B cell (primary cell): ENCODE results near the gene SLC19A1. TPM values are rescaled to one million over a fixed set of nuclear protein-coding genes. Genes with fewer than 3 reads are reported as not detected.

ENCODE experiments used
- ATAC-seq: fragments of 200-7000 bp; cut with Tn5 transposase; one replicate; pipeline ENCODE4 v1.10.0; 2021; ENCODE audit warnings: low read depth, mild to moderate bottlenecking, moderate number of reproducible peaks, moderate library complexity
- CTCF ChIA-PET: fragments of 350-600 bp; sonication (Branson Sonifier 250); formaldehyde crosslinking; loops from one replicate; lab custom pipeline; 2021; ENCODE audit warnings: antibody characterized with exemption, inconsistent platforms; lab: Charles Lee
- POLR2A ChIA-PET: fragments of 350-600 bp; sonication (Branson Sonifier 250); formaldehyde crosslinking; loops from one replicate; lab custom pipeline; 2021; ENCODE audit warnings: antibody characterized with exemption; lab: Charles Lee
- DNase-seq: peaks from one replicate; pipeline ENCODE4 v3.0.0; 2013
- H2AFZ ChIP-seq: 2 replicates; pipeline ENCODE4 v1.6.1; 2012; ENCODE audit warnings: mild to moderate bottlenecking, low read depth, low read length; ENCODE audit not compliant: insufficient read depth, poor library complexity, severe bottlenecking
- H3K27ac ChIP-seq, 2 donors: 1 replicate in 1 of 2; 2 replicates in 1 of 2; pipeline ENCODE4 v1.5.1; 2012 to 2013; ENCODE audit warnings: low read length in 2 of 2, mild to moderate bottlenecking in 2 of 2, moderate library complexity in 1 of 2
- H3K27me3 ChIP-seq, 4 experiments: fragments of 200-600 bp in 1 of 4; sonication (generic) in 1 of 4; replicated peaks in 1 of 4; 1 replicate in 2 of 4; 2 replicates in 2 of 4; pipeline versions ENCODE4 v1.6.1 to v1.7.0; 2013 to 2016; ENCODE audit warnings: low read length in 3 of 4, mild to moderate bottlenecking in 2 of 4, mixed read lengths in 1 of 4, moderate library complexity in 1 of 4; ENCODE audit not compliant: insufficient read depth in 4 of 4, control insufficient read depth in 3 of 4; ENCODE audit errors: control extremely low read depth in 1 of 4
- H3K36me3 ChIP-seq, 2 experiments: replicated peaks in 1 of 2; 1 replicate in 1 of 2; 2 replicates in 1 of 2; pipeline versions ENCODE4 v1.6.1 to v1.7.1; 2013; ENCODE audit warnings: low read length in 1 of 2; ENCODE audit not compliant: insufficient read depth in 2 of 2, control insufficient read depth in 1 of 2; ENCODE audit errors: control extremely low read depth in 1 of 2, extremely low read depth in 1 of 2
- H3K4me1 ChIP-seq, 2 donors: fragments of 200-600 bp in 1 of 2; sonication (generic) in 1 of 2; 1 replicate in 1 of 2; 2 replicates in 1 of 2; pipeline versions ENCODE4 v1.5.1 to v1.6.1; 2013 to 2017; ENCODE audit warnings: low read length in 2 of 2; ENCODE audit not compliant: control insufficient read depth in 2 of 2, insufficient read depth in 2 of 2
- H3K4me2 ChIP-seq: replicated peaks from 2 replicates; pipeline ENCODE3; 2012; ENCODE audit warnings: mild to moderate bottlenecking, low read depth, low read length; ENCODE audit not compliant: poor library complexity, severe bottlenecking
- H3K4me3 ChIP-seq, 5 experiments: fragments of 200-600 bp in 1 of 5; sonication (generic) in 1 of 5; 1 replicate in 3 of 5; 2 replicates in 2 of 5; pipeline versions ENCODE4 v1.5.1 to v1.7.0; 2011 to 2016; ENCODE audit warnings: low read length in 4 of 5, mild to moderate bottlenecking in 4 of 5, low read depth in 2 of 5, control low read depth in 1 of 5, moderate library complexity in 1 of 5; ENCODE audit not compliant: insufficient read depth in 1 of 5; ENCODE audit errors: control extremely low read depth in 1 of 5, extremely low read depth in 1 of 5
- H3K79me2 ChIP-seq: fragments of 200-600 bp; sonication (generic); one replicate; pipeline ENCODE4 v1.6.0; 2016; ENCODE audit warnings: low read length; ENCODE audit not compliant: control insufficient read depth, insufficient read depth
- H3K9ac ChIP-seq: fragments of 200-600 bp; sonication (generic); 2 replicates; pipeline ENCODE4 v1.6.1; 2017; ENCODE audit warnings: mild to moderate bottlenecking, low read length, moderate library complexity
- H3K9me3 ChIP-seq, 3 donors: one replicate each; pipeline versions ENCODE4 v1.6.1 to v1.7.1; 2013; ENCODE audit warnings: low read length in 2 of 3; ENCODE audit not compliant: control insufficient read depth in 2 of 3, insufficient read depth in 1 of 3; ENCODE audit errors: control extremely low read depth in 1 of 3
- H4K20me1 ChIP-seq: 2 replicates; pipeline ENCODE4 v1.6.0; 2012; ENCODE audit warnings: mild to moderate bottlenecking, low read length; ENCODE audit not compliant: insufficient read depth, control insufficient read depth, poor library complexity, severe bottlenecking
- H3K27ac Mint-ChIP-seq: one replicate; pipeline ENCODE4 v1.8.0; 2021; ENCODE audit warnings: mixed read lengths
- H3K27me3 Mint-ChIP-seq: one replicate; pipeline ENCODE4 v1.8.0; 2021; ENCODE audit warnings: mixed read lengths
- H3K4me1 Mint-ChIP-seq: one replicate; pipeline ENCODE4 v1.8.0; 2021; ENCODE audit warnings: mixed read lengths
- H3K4me3 Mint-ChIP-seq: one replicate; pipeline ENCODE4 v1.8.0; 2021; ENCODE audit warnings: mixed read lengths
- H3K9me3 Mint-ChIP-seq: one replicate; pipeline ENCODE4 v1.8.0; 2022; ENCODE audit warnings: mixed read lengths; ENCODE audit not compliant: insufficient read depth
- EZH2 ChIP-seq: IDR thresholded peaks from 2 replicates; pipeline ENCODE4 v1.6.1; 2012; ENCODE audit warnings: borderline replicate concordance, low read depth, mild to moderate bottlenecking, moderate library complexity, low read length; ENCODE audit not compliant: insufficient read depth, poor library complexity, severe bottlenecking
- WGBS: methylation state at CpG from one replicate; pipeline ENCODE4 v1.1.5; 2013; ENCODE audit warnings: missing lambda C conversion rate; ENCODE audit not compliant: insufficient coverage; 5-methylcytosine and 5-hydroxymethylcytosine counted together
- intact Hi-C: fragments of 100-400 bp; cut with micrococcal nuclease; formaldehyde crosslinking; loops from one replicate; pipeline ENCODE4 v1.10.0; 2022
- polyA plus RNA-seq: library from polyadenylated mRNA; depleted of rRNA; stranded (reverse); fragments of >200 nt; gene quantifications from 2 replicates; pipeline ENCODE4 v1.2.3, GENCODE V29; 2012
- total RNA-seq, 2 donors: library from RNA; stranded (reverse); fragments of 120-200 nt in 1 of 2; gene quantifications; 1 replicate in 1 of 2; 2 replicates in 1 of 2; pipeline versions ENCODE4 v1.2.3 to v1.2.4, GENCODE V29; 2013 to 2022
- TF ChIP-seq, protein P1 (sequence below): fragments of 200-600 bp; IDR thresholded peaks from one replicate; pipeline ENCODE4 v1.8.0; 2022; ENCODE audit warnings: antibody characterized with exemption, mild to moderate bottlenecking

Gene SLC19A1
- total and polyA plus RNA-seq, 2 donors (not counting 1 experiment from before 2014, with no cell fraction given), result 8.7 to 10.1 TPM

DNA sequence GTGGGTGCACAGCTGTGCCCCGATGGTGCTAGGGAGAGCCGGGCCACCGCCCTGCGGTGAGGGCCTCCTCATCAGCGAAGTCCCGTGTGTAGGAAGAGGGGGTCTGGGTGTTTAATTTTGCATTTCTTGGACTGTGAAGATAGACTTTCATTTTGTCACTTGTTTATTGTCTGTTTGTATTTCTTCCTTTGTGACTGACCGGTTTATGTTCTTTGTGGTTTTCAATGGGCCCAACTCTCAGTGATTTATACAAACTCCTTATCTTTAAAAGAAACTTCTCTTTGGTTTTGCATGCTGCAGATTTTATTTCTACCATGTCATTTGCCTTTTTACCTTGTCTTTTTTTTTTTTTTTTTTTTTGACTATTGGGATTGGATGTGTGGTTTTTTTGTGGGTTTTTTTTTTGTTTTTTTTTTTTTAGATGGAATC, 72.1 kb downstream of the SLC19A1 start:
- WGBS, result 94% methylated on average over 5 of the region's 7 CpGs
- H3K27ac ChIP-seq, result no peak overlapping the region
- H4K20me1 ChIP-seq, result no peaks in the 10 kb centered on the region
- peaks cover 0 to under 1% of the 10 kb centered on the region in 2 donors for H3K4me1 ChIP-seq
- CTCF ChIA-PET, result no interaction called here
- no peak overlapping the region for H3K4me3 ChIP-seq
- intact Hi-C loops, result no loop called here
- no peak overlapping the region for H2AFZ ChIP-seq
- Mint-ChIP-seq H3K4me3 (no peak overlapping the region), H3K4me1 (peaks cover 9% of the 10 kb centered on the region), H3K27me3 (peaks cover 4% of the 10 kb centered on the region), H3K27ac (no peak overlapping the region), H3K9me3 (no peaks in the 10 kb centered on the region)
- no peak for DNase-seq
- no peaks in the 10 kb centered on the region for H3K36me3 ChIP-seq
- TF ChIP-seq, protein P1, sequence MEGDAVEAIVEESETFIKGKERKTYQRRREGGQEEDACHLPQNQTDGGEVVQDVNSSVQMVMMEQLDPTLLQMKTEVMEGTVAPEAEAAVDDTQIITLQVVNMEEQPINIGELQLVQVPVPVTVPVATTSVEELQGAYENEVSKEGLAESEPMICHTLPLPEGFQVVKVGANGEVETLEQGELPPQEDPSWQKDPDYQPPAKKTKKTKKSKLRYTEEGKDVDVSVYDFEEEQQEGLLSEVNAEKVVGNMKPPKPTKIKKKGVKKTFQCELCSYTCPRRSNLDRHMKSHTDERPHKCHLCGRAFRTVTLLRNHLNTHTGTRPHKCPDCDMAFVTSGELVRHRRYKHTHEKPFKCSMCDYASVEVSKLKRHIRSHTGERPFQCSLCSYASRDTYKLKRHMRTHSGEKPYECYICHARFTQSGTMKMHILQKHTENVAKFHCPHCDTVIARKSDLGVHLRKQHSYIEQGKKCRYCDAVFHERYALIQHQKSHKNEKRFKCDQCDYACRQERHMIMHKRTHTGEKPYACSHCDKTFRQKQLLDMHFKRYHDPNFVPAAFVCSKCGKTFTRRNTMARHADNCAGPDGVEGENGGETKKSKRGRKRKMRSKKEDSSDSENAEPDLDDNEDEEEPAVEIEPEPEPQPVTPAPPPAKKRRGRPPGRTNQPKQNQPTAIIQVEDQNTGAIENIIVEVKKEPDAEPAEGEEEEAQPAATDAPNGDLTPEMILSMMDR, result no peak
- no peak for TF ChIP-seq EZH2
- no peak overlapping the region for H3K9ac ChIP-seq
- no peak for ATAC-seq
- H3K27me3 ChIP-seq, result no peaks in the 10 kb centered on the region
- H3K4me2 ChIP-seq, result no peak overlapping the region
- no peaks in the 10 kb centered on the region for H3K79me2 ChIP-seq
- POLR2A ChIA-PET, result interaction anchor here (0.7 kb wide), 1 partner anchor 348 kb away, joined by 3 read pairs; no protein-coding TSS in a partner anchor
- no peaks in the 10 kb centered on the region for H3K9me3 ChIP-seq

DNA sequence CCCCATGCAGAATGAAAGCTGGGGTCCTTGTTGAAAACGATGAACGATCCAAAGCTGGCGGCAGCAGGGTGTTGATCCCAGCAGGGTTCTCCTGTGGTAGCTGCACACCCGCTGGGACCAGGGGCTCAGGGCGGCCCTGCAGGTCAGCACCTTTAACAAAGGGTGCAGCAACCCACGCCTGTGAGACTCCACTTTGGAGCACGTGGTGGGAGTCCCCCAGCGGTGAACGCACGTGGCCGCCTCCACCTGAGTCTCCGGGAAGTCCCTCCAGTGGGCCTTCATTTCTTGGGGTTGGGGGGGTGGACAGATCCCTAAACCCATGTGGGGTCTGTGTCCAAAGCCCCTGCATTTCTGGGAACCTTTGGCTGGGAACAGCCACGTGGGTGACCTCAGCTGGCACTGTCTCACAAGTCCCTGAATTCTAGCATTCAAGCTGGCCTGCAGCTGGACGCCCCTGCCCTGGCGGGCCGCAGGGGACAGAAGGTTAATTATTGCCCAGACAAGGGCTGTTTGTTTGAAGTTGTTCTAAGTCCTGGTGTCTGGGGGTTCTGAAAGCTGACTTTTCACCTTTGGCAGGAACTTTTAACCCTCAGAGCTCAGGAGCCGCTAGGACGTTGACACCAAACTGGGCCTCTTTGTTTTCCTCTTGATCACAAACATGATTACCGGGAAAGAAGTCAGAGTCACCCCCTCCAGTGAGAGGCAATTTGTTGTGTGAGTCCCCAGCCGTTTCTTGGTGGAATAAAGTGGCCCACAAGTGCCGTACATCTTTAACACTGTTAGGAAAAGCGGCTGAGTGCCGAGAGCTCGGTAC, 72.8 kb downstream of the SLC19A1 start:
- ChIA-PET CTCF (no interaction called here), POLR2A (no interaction called here)
- Histone ChIP-seq H3K27ac (no peak overlapping the region), H3K9me3 (no peaks in the 10 kb centered on the region), H3K79me2 (no peaks in the 10 kb centered on the region), H3K4me3 (no peak overlapping the region), H4K20me1 (no peaks in the 10 kb centered on the region), H2AFZ (no peak overlapping the region), H3K4me2 (no peak overlapping the region), H3K27me3 (no peaks in the 10 kb centered on the region), H3K9ac (no peak overlapping the region), H3K4me1 (peaks cover 0 to 3% of the 10 kb centered on the region in 2 donors), H3K36me3 (no peaks in the 10 kb centered on the region)
- Mint-ChIP-seq H3K4me3 (no peak overlapping the region), H3K4me1 (peaks cover 13% of the 10 kb centered on the region), H3K9me3 (no peaks in the 10 kb centered on the region), H3K27ac (no peak overlapping the region), H3K27me3 (peaks cover 7% of the 10 kb centered on the region)
- intact Hi-C loops, result no loop called here
- DNase-seq (no peak), ATAC-seq (no peak)
- 89% methylated on average over 19 of the region's 24 CpGs for WGBS
- TF ChIP-seq, protein P1, result no peak
- TF ChIP-seq EZH2, result no peak
